GM23338 (cell line): ENCODE results near the gene ANTXR1. TPM values are rescaled to one million over a fixed set of nuclear protein-coding genes. Genes with fewer than 3 reads are reported as not detected.

ENCODE experiments used
- ATAC-seq: fragments of 200-7000 bp; cut with Tn5 transposase; 3 replicates; pipeline ENCODE4 v1.9.1; 2020
- DNase-seq: peaks from one replicate; pipeline ENCODE4 v3.0.0-alpha.2; 2015; ENCODE audit warnings: low spot score
- H2AFZ ChIP-seq: fragments of 200-600 bp; sonication (generic); 2 replicates; pipeline ENCODE4 v1.8.0; 2016; ENCODE audit warnings: antibody characterized with exemption, mild to moderate bottlenecking, moderate library complexity
- H3F3A ChIP-seq: fragments of 200-600 bp; sonication (generic); replicated peaks from 2 replicates; pipeline ENCODE4 v1.8.0; 2017; ENCODE audit warnings: antibody characterized with exemption, mixed run types, low read depth
- H3K27ac ChIP-seq: fragments of 200-600 bp; sonication (generic); 2 replicates; pipeline ENCODE4 v1.6.1; 2016; ENCODE audit warnings: low read depth
- H3K27me3 ChIP-seq: fragments of 200-600 bp; sonication (generic); 2 replicates; pipeline ENCODE4 v1.8.0; 2016; ENCODE audit warnings: mild to moderate bottlenecking, mixed run types, moderate library complexity; ENCODE audit not compliant: insufficient read depth
- H3K36me3 ChIP-seq: fragments of 200-600 bp; sonication (generic); 2 replicates; pipeline ENCODE4 v1.8.0; 2016; ENCODE audit warnings: mild to moderate bottlenecking; ENCODE audit not compliant: insufficient read depth
- H3K4me1 ChIP-seq: fragments of 200-600 bp; sonication (generic); 2 replicates; pipeline ENCODE4 v1.8.0; 2016; ENCODE audit warnings: mild to moderate bottlenecking, moderate library complexity; ENCODE audit not compliant: insufficient read depth
- H3K4me2 ChIP-seq: fragments of 200-600 bp; sonication (generic); 2 replicates; pipeline ENCODE4 v1.7.1; 2017; ENCODE audit warnings: mixed run types
- H3K4me3 ChIP-seq: fragments of 200-600 bp; sonication (generic); 2 replicates; pipeline ENCODE4 v1.6.1; 2016; ENCODE audit warnings: mixed run types
- H3K79me2 ChIP-seq: fragments of 200-600 bp; sonication (generic); replicated peaks from 2 replicates; pipeline ENCODE4 v1.8.0; 2017; ENCODE audit warnings: mild to moderate bottlenecking; ENCODE audit not compliant: insufficient read depth
- H3K9me2 ChIP-seq: fragments of 200-600 bp; sonication (generic); 2 replicates; pipeline ENCODE4 v1.8.0; 2017; ENCODE audit not compliant: insufficient read depth
- H4K20me1 ChIP-seq: fragments of 200-600 bp; sonication (generic); replicated peaks from 2 replicates; pipeline ENCODE4 v1.8.0; 2017; ENCODE audit warnings: mild to moderate bottlenecking; ENCODE audit not compliant: insufficient read depth
- H3K27ac Mint-ChIP-seq: 2 replicates; pipeline ENCODE4 v1.8.0; 2020; ENCODE audit warnings: inconsistent platforms, mild to moderate bottlenecking, moderate library complexity, mixed read lengths
- H3K27me3 Mint-ChIP-seq: 3 replicates; pipeline ENCODE4 v1.8.0; 2022; ENCODE audit warnings: low read depth, mild to moderate bottlenecking, moderate library complexity, mixed read lengths, inconsistent platforms; ENCODE audit not compliant: insufficient read depth, poor library complexity
- H3K36me3 Mint-ChIP-seq: 3 replicates; pipeline ENCODE4 v1.8.0; 2021; ENCODE audit warnings: low read depth, mild to moderate bottlenecking, inconsistent platforms, moderate library complexity, mixed read lengths
- H3K4me1 Mint-ChIP-seq: 3 replicates; pipeline ENCODE4 v1.8.0; 2020; ENCODE audit warnings: mild to moderate bottlenecking, inconsistent platforms, mixed read lengths
- H3K4me3 Mint-ChIP-seq: 3 replicates; pipeline ENCODE4 v1.8.0; 2021; ENCODE audit warnings: moderate library complexity, mild to moderate bottlenecking, inconsistent platforms, mixed read lengths
- H3K9me3 Mint-ChIP-seq: 3 replicates; pipeline ENCODE4 v1.8.0; 2020; ENCODE audit warnings: moderate library complexity, mild to moderate bottlenecking, inconsistent platforms, mixed read lengths
- ETS1 ChIP-seq: IDR thresholded peaks from 2 replicates; pipeline ENCODE4 v1.6.1; 2016; ENCODE audit warnings: antibody characterized with exemption
- EZH2 ChIP-seq: fragments of 200-600 bp; sonication (generic); IDR thresholded peaks from one replicate; pipeline ENCODE4 v1.8.0; 2017; ENCODE audit warnings: antibody characterized with exemption, mild to moderate bottlenecking, low read depth; ENCODE audit not compliant: unreplicated experiment
- NANOG ChIP-seq: IDR thresholded peaks from 2 replicates; pipeline ENCODE4 v1.6.1; 2016; ENCODE audit warnings: antibody characterized with exemption, borderline replicate concordance
- STAT1 ChIP-seq: IDR thresholded peaks from one replicate; pipeline ENCODE4 v1.6.1; 2016; ENCODE audit warnings: antibody characterized with exemption; ENCODE audit not compliant: unreplicated experiment
- ZNF114 ChIP-seq: fragments of 250-450 bp; sonication (Bioruptor Pico); IDR thresholded peaks from 2 replicates; pipeline ENCODE4 v1.5.0; 2020; ENCODE audit warnings: mild to moderate bottlenecking, moderate library complexity
- ZNF331 ChIP-seq: fragments of 250-450 bp; sonication (Bioruptor Pico); IDR thresholded peaks from 2 replicates; pipeline ENCODE4 v1.5.0; 2020; ENCODE audit warnings: low read depth, mild to moderate bottlenecking, moderate library complexity
- ZNF462 ChIP-seq: fragments of 250-450 bp; sonication (Bioruptor Pico); IDR thresholded peaks from 2 replicates; pipeline ENCODE4 v1.5.0; 2020; ENCODE audit warnings: mild to moderate bottlenecking, moderate library complexity
- polyA plus RNA-seq: library from polyadenylated mRNA; unstranded; fragments of >200 nt; fragmentation: Nextera tagmentation; extraction: Ambion mirVana; gene quantifications from 2 replicates; pipeline ENCODE4 v1.2.1, GENCODE V29; 2016
- total RNA-seq: library from RNA; depleted of rRNA; stranded (reverse); fragments of >200 nt; shearing (Covaris generic); gene quantifications from 2 replicates; pipeline ENCODE4 v1.2.3, GENCODE V29; 2014

Gene ANTXR1
- total and polyA plus RNA-seq, 2 experiments from 2014 or later: 16.1 to 23.1 TPM

- no peak for TF ChIP-seq ZNF462 (CRISPR knock-in tag)
- no peak for TF ChIP-seq NANOG
- TF ChIP-seq ETS1: no peak
- no peak for TF ChIP-seq EZH2
- TF ChIP-seq STAT1: no peak
Measured at GRCh38 chr2:68964282-68964681, 48.7 kb upstream of the ANTXR1 start (continued).

- Mint-ChIP-seq H3K4me1 (no peaks in the 10 kb centered on the region), H3K36me3 (no peaks in the 10 kb centered on the region), H3K4me3 (no peak overlapping the region), H3K27me3 (no peaks in the 10 kb centered on the region), H3K27ac (no peak overlapping the region), H3K9me3 (no peaks in the 10 kb centered on the region)
- no peaks in the 10 kb centered on the region for H3K79me2 ChIP-seq
- H2AFZ ChIP-seq: no peak overlapping the region
- H3K4me2 ChIP-seq: no peak overlapping the region
- no peaks in the 10 kb centered on the region for H3K4me1 ChIP-seq
- H3K27me3 ChIP-seq: no peaks in the 10 kb centered on the region
- no peaks in the 10 kb centered on the region for H3K9me2 ChIP-seq
- no peak overlapping the region for H3K4me3 ChIP-seq
- H3K36me3 ChIP-seq: no peaks in the 10 kb centered on the region
- H3F3A ChIP-seq: no peaks in the 10 kb centered on the region
- DNase-seq: no peak
- ATAC-seq: no peak
- H4K20me1 ChIP-seq: no peaks in the 10 kb centered on the region
- no peak overlapping the region for H3K27ac ChIP-seq
- no peak for TF ChIP-seq NANOG
- TF ChIP-seq STAT1: no peak
- TF ChIP-seq ZNF114 (CRISPR knock-in tag): no peak
- no peak for TF ChIP-seq ETS1
- TF ChIP-seq ZNF331 (CRISPR knock-in tag): no peak
- no peak for TF ChIP-seq ZNF462 (CRISPR knock-in tag)
Measured at GRCh38 chr2:68968221-68968620, 44.8 kb upstream of the ANTXR1 start.
